ENCODE results near the gene PGAP2. TPM values are rescaled to one million over a fixed set of nuclear protein-coding genes. Genes with fewer than 3 reads are reported as not detected.

PGAP2 gene
- total RNA-seq, 1 experiment from 2014 or later, result 37.4 TPM

GRCh38 chr11:3796002-3796311 lies 12.4 kb upstream of the PGAP2 start:
- H4K91ac ChIP-seq (ENCODE audit: insufficient read length, low read depth, low read length), result no peak overlapping the region
- no peaks in the 10 kb centered on the region for H4K20me1 ChIP-seq (ENCODE audit: control insufficient read depth, insufficient read depth, insufficient read length)
- H3K27ac ChIP-seq (ENCODE audit: insufficient read length, low read depth, low read length), result no peak overlapping the region
- no peak for TF ChIP-seq CTCF (conservative IDR thresholded peaks at IDR 0.05)
- H3T11ph ChIP-seq (ENCODE audit: low read length), result no peak overlapping the region
- no peaks in the 10 kb centered on the region for H3K4me1 ChIP-seq (ENCODE audit: insufficient read depth, low read length)
- H3K4me2 ChIP-seq (ENCODE audit: insufficient read depth, insufficient read length, low read length), result peak overlapping the region; percentile 92
- no peak overlapping the region for H2BK120ac ChIP-seq (ENCODE audit: low read depth, low read length, poor library complexity, severe bottlenecking)
- Mint-ChIP-seq H3K27me3 (ENCODE audit: low read depth) (no peaks in the 10 kb centered on the region), H3K36me3 (ENCODE audit: insufficient read depth in 1 of 3, low read depth in 3 of 3) (peaks cover 29 to 35% (median 30%) of the 10 kb centered on the region in 3 experiments), H3K4me1 (peaks cover 14 to 21% of the 10 kb centered on the region in 2 experiments), H3K4me3 (peak overlapping the region; percentile 89 to 97), H3K27ac (peak overlapping the region in 2 of 3 experiments; percentile 31 to 42; a peak in 3 of 7 replicates), H3K9me3 (peaks cover 0 to 2% of the 10 kb centered on the region in 2 experiments; a peak in 1 of 5 replicates)
- H3K23ac ChIP-seq (ENCODE audit: insufficient read length, low read depth, low read length), result no peak overlapping the region
- H4K8ac ChIP-seq (replicated peaks; ENCODE audit: insufficient read length, low read depth, low read length), result no peak overlapping the region
- H3K23me2 ChIP-seq (ENCODE audit: insufficient read length, low read depth, low read length, poor library complexity, severe bottlenecking), result peaks cover 5% of the 10 kb centered on the region
- no peak overlapping the region for H3K9ac ChIP-seq (ENCODE audit: extremely low read depth, insufficient read length, low read length)
- H3K14ac ChIP-seq (ENCODE audit: insufficient read depth, low read length), result no peak overlapping the region
- H3K79me1 ChIP-seq (ENCODE audit: insufficient read depth, low read depth, low read length, poor library complexity, severe bottlenecking), result no peaks in the 10 kb centered on the region
- no peaks in the 10 kb centered on the region for H3K9me3 ChIP-seq (ENCODE audit: control insufficient read depth, low read depth, low read length)
- H2AK5ac ChIP-seq (ENCODE audit: insufficient read length, low read length), result no peak overlapping the region
- no peaks in the 10 kb centered on the region for H3K27me3 ChIP-seq (ENCODE audit: insufficient read depth, low read length)
- no CpG with 5 or more reads among the region's 6 CpGs for WGBS (ENCODE audit: extremely low coverage, insufficient read length, low lambda C conversion rate)
- no peak overlapping the region for H2BK5ac ChIP-seq (ENCODE audit: insufficient read length, low read length)
- no peak overlapping the region for H3K4ac ChIP-seq (ENCODE audit: low read depth, low read length)
- H2BK15ac ChIP-seq (ENCODE audit: low read depth, low read length), result no peak overlapping the region
- no peak overlapping the region for H2BK20ac ChIP-seq (ENCODE audit: low read depth, low read length, poor library complexity, severe bottlenecking)
- DNase-seq, result no peak
- no peak overlapping the region for H4K5ac ChIP-seq (ENCODE audit: insufficient read length, low read depth, low read length)
- peaks cover 36% of the 10 kb centered on the region for H3K79me2 ChIP-seq (ENCODE audit: insufficient read depth, low read length)
- H3K56ac ChIP-seq (ENCODE audit: insufficient read length, low read depth, low read length), result no peak overlapping the region
- H2BK12ac ChIP-seq (ENCODE audit: insufficient read length, low read depth, low read length), result no peak overlapping the region
- H2AFZ ChIP-seq (ENCODE audit: low read length), result no peak overlapping the region
- H3K18ac ChIP-seq (ENCODE audit: insufficient read length, low read depth, low read length), result no peak overlapping the region
